ENCODE data around the gene CDKAL1. TPM values are rescaled to one million over a fixed set of nuclear protein-coding genes. Genes with fewer than 3 reads are reported as not detected.

The CDKAL1 gene
- total and polyA plus RNA-seq, 9 of the 15 experiments (the other 6 are each of a cell fraction or from before 2014, with no cell fraction given): 11.2 to 36.3 (median 20.1) TPM

- Histone ChIP-seq H3K36me3 (ENCODE audit: control insufficient read depth, insufficient read depth, low read length) (no peaks in the 10 kb centered on the region), H3K9me1 (ENCODE audit: control insufficient read depth, insufficient read depth, low read length) (no peaks in the 10 kb centered on the region), H2AFZ (ENCODE audit: low read depth, low read length) (no peak overlapping the region), H3K4me3 (no peak overlapping the region), H3K9ac (ENCODE audit: insufficient read depth in 1 of 2, low read depth in 2 of 2, low read length in 2 of 2) (no peak overlapping the region), H3K27me3 (ENCODE audit: control insufficient read depth in 2 of 2, insufficient read depth in 2 of 2, low read length in 2 of 2) (no peaks in the 10 kb centered on the region), H3K4me2 (ENCODE audit: insufficient read depth, low read length) (no peak overlapping the region), H3K4me1 (replicated peaks in 1 of 2; ENCODE audit: control insufficient read depth in 2 of 2, insufficient read depth in 2 of 2, low read length in 2 of 2) (no peaks in the 10 kb centered on the region; a peak in 1 of 5 replicates), H4K20me1 (replicated peaks; ENCODE audit: control insufficient read depth, insufficient read depth, low read length) (no peaks in the 10 kb centered on the region), H3K27ac (ENCODE audit: extremely low read depth, low read depth, low read length) (no peak overlapping the region), H3K79me2 (ENCODE audit: control insufficient read depth, insufficient read depth, low read length) (no peaks in the 10 kb centered on the region), H3K9me3 (replicated peaks; ENCODE audit: control insufficient read depth, insufficient read depth, low read depth, low read length) (no peaks in the 10 kb centered on the region)
- intact Hi-C loops (cut with micrococcal nuclease) (loop anchor here (10.0 kb wide), 1 partner anchor 719 kb away; the partner anchor contains the start of gene SOX4), in situ Hi-C loops (cut with MboI) (no loop called here)
- FAIRE-seq (no peak), DNase-seq (ENCODE audit: extremely low read depth in 1 of 4, low spot score in 3 of 4) (peak in 1 of 4 experiments; percentile 10), ATAC-seq (no peak)
- TF ChIP-seq CTCF (IDR thresholded peaks at IDR 0.05 in 2 of 3, conservative IDR thresholded peaks at IDR 0.05 in 1 of 3; ENCODE audit: insufficient read depth in 2 of 3, low read depth in 1 of 3, low read length in 3 of 3) (peak in 2 of 3 experiments; percentile 8 to 40; a peak in 2 of 6 replicates), CREBBP (IDR thresholded peaks at IDR 0.05; ENCODE audit: low read depth, low read length) (no peak), RAD21 (CRISPR knock-in tag; conservative IDR thresholded peaks at IDR 0.05 in 1 of 2, IDR thresholded peaks at IDR 0.05 in 1 of 2) (peak in 1 of 2 experiments; percentile 41; a peak in 2 of 4 replicates), ZNF165 (CRISPR knock-in tag; IDR thresholded peaks at IDR 0.05; ENCODE audit: borderline replicate concordance) (no peak)
- CTCF ChIA-PET (ENCODE audit: low intra/inter-chr PET ratio): no interaction called here
- 79% methylated on average over 1 of the region's 1 CpG for WGBS (ENCODE audit: insufficient coverage, low coverage, missing lambda C conversion rate)
- BruUV-seq (replicated peaks): no TSS peak
- POLR2A ChIA-PET: interaction anchor here (1.1 kb wide), 1 partner anchor 12 kb away, joined by 3 read pairs; no protein-coding TSS in a partner anchor
Measured at GRCh38 chr6:20875369-20875963, 341.2 kb downstream of the CDKAL1 start.

All from K562 (cell line).